NCI-H524 treated with DMSO at 0.1 percent for 48 hours (cell line): ENCODE measurements around the gene B2M.
"Not testable (repeated sequence)": the region's sequence is repeated elsewhere in the genome, so short reads cannot be mapped to it uniquely, and the experiment has no call there.

ENCODE experiments used
- DNase-seq: peaks from one replicate; lab custom pipeline; 2025; lab: John Stamatoyannopoulos, UW

B2M gene

DNA sequence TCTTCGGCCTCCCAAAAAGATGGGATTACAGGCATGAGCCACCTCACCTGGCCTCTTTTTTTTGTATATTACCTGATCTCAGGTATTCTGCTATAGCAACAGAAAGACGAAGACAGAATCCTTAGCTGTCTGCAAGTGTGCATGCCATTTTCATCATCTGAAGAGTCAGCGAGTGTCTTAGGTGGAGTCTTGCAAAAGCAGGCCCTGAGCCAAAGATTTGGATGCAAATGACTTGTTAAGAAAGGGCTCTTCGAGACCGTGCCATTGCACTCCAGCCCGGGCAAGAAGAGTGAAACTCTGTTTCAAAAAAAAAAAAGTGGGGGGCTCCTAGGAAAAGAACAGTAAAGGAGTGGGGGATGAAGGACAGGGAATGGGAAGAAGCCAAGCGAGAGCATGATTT, 14.8 kb downstream of the B2M start:
- no peak for DNase-seq

DNA sequence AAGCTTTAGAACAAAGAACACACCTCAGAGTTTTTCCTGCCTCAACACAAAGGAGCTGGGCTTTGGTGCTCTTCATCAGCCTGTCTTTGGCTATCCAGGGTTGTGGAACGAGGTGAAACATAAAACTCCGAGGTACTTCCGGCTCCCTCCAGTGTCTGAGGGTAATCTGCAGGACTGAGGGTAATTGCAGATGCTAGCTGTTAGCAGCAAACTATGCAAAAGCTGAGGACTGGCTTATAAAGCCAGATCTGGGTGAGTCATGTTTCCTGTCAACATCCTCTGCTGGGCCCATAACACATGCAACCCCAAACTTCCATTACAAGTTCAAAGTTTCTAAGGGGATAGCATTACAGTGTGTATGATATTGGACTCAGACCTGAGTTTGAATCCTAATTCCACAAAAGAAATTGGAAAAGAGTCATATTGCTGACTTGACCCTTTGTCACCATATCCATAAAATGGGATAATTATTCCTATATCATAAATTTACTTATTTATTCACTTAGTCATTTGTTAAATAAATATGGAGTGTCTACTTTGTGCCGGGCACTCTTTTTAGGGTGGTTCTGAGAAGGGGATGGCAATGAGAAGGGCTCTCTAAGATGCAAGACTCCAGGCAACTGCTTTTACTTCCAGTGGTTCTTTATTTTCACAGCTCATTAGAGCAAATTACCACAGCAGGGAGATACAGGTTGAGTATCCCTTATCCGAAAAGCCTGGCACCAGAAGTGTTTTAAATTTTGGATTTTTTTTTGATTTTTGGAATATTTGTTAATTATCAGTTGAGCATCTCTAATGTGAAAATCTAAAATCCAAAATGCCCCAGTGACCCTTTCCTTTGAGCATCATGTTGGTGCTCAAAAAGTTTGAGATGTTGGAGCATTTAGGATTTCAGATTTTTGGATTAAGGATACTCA, 15.5 kb downstream of the B2M start:
- DNase-seq, result no peak

DNA sequence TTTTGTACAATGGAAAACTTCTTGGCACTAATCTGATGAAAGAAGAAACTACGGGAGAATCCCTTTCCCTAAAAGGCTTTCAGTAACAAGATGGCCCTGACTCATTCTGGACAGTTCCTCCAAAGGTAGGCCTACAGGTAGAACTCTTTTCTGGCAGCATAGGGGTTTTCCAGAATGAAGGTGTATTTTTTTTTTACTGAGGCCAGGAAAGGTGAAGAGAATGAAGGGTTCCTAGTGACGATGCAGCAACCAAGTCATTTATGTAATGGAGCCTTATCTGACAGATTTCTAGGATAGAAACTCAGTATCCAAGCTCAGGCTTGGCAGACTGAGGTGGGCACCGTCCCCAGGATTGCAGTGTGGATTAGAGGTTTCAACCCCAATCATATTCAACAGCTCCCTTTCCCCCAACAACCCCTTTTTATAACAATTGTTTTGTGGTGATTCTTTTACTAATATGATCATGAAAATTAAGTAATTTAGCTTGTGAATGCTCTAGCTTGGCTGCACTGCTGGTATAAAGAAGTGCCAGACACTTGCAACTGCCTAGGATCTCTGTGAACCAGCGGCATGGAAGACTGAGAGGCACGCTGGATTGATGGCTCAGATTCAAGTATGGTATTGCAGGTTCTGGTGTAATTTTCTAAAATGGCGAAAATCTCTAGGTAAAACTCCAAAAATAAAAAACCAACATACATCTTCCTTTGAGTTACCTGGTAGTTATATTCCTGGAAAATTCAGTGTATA, 16.3 kb downstream of the B2M start:
- no peak for DNase-seq

DNA sequence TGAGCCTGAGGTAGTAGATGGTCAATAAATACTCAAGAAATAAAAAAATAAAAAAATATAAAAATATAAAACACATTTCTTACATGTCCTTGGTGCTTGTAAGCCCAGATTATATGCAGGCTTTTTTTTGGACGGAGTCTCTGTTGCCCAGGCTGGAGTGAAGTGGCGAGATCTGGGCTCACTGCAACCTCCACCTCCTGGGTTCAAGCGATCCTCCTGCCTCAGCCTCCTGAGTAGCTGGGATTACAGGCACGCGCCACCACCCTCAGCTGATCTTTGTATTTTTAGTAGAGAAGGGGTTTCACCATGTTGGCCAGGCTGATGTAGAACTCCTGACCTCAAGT, 16.9 kb downstream of the B2M start:
- DNase-seq, result not testable (repeated sequence)

DNA sequence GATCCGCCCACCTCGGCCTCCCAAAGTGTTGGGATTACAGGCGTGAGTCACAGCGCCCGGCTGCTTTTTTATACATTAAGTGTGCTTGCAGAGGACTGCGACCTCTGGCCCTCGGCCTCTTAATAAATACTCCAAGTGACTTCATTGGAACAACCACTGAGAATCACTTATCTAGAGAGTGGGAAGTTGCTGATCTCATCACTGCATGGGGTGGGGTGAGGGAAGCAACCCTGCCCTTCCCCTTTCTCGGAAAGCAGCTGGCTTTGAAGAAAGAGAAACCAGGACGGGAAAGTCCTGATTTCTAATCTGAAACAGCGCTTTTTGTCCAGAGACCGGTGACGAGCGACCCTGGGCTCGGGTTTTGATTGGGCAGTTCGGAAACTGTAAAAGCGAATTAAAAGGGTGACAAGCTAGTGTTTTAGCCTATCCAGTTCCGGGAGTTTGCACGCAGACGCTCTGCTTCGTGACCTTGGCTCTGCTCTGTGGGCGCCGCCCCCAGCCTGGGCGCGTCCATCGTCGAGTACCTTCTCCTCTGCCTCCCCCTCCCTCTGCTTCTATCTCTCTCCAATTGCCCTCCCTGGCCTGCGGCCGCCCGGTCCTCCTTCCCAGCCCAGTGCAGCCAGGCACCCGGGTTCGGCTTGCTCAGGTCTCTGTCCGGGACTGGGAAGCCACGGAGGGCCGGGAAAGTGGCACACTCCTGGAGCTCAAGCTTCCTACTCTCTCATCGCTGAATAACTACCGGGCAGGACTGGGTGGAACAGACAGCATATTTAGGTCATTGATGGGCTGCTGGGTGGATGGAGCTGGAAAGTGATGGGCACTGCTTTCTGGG, 17.5 kb downstream of the B2M start:
- peak; percentile 95 for DNase-seq

DNA sequence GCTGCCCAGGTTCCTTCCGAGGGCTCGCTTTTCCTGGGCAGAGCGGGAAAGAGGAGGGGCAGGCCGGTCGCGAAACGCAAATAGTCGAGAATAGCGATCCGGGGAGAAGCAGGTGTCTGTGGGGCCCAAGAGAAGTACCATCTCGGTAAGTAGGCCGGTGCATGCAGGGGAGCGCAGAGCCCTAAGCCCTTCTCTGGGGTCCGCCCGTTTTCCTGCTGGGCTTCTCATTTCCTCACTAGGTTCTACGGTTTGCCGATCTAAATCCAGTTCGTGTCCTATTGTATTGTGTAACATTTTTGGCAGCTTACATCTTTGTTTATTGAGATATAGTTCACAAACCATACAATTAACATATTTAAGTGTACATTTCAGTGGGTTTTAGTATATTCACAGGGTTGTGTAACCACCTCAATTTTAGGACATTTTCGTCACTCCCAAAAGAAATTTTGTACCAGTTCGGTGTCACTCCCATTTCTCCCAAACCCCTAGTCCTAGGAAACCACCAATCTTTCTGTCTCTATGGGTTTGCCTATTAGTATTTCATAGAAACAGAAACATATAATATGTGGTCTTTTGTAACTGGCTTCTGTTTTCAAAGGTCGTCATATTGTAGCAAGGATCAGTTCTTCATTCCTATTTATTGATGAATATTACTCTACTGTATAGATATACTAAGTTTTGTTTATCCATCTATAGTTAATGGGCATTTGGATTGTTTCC, 18.3 kb downstream of the B2M start:
- DNase-seq, result peak; percentile 46

DNA sequence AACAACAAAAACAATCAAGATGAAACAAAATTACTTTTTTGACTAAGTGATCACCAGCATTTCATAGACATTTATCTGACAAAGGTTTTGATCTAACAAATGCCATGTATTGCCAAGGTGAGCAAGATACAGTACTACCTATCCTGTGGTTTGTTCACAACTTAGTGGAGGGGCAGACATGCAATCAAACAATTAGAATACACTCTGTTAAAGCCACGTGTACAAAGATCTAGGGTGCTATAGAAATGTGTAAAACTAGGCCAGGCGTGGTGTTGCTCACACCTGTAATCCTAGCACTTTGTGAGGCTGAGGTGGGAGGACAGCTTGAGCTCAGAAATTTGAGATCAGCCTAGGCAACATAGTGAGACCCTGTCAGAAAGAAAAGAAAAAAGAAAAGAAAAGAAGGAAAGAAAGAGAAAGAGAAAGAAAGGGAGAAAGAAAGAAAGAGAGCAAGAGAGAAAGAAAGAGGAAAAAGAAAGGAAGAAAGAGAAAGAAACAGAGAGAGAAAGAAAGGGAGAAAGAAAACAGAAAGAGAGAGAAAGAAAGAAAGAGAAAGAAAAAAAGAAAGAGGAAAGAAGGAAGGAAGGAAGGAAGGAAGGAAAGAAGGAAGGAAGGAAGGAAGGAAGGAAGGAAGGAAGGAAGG, 23.6 kb downstream of the B2M start:
- DNase-seq, result no peak

DNA sequence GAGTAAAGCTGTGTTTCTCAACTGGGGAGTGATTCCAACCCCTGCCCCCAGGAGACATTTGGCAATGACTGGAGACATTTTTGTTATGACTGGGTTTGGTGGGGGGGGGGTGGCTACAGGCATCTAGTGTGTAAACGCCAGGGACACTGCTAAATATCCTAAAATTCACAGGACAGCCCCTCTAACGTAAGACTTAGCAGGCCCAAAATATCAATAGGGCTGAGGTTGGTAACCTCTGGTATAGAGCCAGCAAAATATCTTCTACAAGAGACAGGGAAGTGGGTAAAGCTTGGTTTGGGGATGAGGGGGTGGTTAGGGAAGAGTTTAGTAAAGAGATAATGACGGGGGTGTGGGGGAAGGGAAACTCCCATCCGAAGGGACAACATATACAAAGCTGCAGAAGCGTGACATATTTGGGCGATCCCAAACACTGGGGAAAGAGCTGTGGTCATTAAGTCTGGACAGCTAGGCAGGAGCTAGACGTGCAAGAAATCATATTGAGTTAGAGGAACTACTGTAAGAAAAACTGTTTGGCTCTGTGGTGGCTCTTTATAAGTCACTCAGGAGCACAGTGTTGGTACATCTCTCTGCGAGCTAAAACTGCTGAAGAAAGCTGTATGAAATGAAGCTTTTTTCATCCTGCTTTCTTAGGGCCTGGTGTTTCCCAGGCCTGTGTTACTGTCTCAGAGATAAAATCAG, 24.3 kb downstream of the B2M start:
- no peak for DNase-seq

DNA sequence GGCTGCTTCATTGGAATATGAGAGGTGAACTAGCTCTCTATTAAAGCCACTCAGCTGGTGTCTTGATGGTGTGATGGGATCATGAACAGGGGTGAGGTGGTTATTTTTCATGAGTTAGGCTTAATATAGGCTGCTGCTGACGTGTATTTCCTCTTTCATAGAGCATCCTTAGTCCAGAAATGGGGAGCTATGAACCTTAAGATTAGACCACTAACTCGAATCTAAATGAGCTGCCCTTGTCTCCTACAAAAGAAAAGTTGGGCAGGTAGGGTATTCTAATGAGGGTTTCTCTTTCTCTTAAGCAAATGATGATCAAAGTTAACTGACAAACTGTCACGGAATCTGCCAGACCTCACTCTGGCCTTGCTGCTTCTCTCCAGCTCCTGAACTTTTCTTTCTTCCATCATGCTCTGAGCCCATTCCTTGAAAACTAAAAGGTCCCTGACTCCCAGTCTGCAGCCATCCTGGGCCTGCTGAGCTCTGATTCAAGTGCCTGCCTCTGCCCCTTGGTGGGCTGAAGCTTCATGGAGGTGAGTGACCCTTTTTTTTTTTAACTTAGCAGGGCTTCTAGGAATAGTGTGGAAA, 25.0 kb downstream of the B2M start, which contains the start of gene TRIM69:
Gene TRIM69, plus strand, starts transcription at position 348 of the 585 bp plus-strand sequence. Its CDS starts 177 bp downstream, at position 525.
- no peak for DNase-seq

DNA sequence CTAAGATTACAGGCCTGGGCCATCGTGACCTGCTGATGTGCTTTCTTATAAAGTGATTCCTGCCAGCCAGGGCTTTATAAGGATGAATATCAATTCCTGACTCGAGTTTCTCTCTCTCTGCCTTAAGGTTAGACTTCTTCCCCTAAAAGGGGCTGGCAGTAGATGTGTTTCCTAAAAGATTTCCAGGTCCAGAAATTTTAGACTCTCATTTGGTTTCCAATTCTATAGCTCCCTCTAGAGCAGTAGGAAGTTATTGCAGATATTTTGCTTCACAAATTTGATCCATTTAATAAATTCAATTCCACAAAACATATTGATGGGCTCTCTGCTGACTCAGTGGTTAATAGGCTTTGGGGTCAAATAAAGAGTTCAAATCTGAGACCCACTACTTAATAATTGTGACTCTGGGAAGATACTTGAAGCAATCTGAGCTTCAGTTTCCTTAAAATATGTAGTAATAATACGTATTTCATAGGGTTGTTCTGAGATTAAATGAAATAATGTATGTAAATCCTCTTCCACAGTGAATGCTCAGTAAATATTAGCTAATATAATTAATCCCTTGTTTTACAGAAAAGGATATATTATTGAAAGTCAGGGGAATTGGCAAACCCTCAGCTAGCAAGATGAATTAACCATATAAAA, 27.1 kb downstream of the B2M start:
- DNase-seq, result peak; percentile 7

DNA sequence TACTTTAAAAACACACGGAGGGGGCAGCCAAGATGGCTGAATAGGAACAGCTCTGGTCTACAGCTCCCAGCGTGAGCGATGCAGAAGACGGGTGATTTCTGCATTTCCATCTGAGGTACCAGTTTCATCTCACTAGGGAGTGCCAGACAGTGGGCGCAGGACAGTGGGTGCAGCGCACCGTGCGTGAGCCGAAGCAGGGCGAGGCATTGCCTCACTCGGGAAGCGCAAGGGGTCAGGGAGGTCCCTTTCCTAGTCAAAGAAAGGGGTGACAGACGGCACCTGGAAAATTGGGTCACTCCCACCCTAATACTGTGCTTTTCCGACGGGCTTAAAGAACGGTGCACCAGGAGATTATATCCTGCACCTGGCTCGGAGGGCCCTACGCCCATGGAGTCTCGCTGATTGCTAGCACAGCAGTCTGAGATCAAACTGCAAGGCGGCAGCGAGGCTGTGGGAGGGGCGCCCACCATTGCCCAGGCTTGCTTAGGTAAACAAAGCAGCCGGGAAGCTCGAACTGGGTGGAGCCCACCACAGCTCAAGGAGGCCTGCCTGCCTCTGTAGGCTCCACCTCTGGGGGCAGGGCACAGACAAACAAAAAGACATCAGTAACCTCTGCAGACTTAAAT, 28.0 kb downstream of the B2M start:
- DNase-seq, result not testable (repeated sequence)

DNA sequence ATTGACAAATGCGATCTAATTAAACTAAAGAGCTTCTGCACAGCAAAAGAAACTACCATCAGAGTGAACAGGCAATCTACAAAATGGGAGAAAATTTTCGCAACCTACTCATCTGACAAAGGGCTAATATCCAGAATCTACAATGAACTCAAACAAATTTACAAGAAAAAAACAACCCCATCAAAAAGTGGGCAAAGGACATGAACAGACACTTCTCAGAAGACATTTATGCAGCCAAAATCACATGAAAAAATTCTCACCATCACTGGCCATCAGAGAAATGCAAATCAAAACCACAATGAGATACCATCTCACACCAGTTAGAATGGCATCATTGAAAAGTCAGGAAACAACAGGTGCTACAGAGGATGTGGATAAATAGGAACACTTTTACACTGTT, 32.1 kb downstream of the B2M start:
- not testable (repeated sequence) for DNase-seq

DNA sequence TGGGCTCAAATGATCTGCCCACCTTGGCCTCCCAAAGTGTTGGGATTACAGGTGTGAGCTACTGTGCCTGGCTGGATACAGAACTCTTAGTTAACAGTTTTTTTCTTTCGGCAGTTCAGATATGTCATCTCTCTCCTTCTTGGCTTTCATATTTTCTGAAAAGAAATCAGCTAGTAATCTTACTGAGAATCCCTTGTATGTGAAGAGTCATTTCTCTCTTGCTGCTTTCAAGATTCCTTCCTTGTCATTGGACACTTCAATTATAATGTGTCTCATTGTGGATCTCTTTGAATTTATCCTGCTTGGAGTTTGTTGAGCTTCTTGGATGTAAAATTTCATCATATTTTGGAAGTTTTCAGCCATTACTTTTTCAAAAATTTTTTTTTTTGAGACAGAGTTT, 42.0 kb downstream of the B2M start:
- DNase-seq, result no peak

DNA sequence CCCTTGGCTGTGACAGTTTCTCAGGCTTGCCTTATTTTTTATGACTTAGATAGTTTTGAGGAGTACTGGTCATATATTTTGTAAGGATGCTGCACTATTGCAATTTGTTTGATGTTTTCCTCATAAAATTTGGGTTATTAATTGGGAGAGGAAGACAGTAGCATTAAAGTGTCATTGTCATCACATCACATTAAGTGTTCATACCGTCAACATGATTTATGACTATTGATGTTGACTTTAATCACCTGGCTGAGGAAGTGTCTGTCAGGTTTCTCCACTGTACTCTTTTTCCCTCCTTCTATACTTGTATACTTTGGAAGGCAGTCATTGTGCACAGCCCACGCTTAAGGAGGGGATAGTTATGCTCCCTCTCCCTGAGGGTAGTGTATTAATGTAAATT, 51.9 kb downstream of the B2M start:
- no peak for DNase-seq

DNA sequence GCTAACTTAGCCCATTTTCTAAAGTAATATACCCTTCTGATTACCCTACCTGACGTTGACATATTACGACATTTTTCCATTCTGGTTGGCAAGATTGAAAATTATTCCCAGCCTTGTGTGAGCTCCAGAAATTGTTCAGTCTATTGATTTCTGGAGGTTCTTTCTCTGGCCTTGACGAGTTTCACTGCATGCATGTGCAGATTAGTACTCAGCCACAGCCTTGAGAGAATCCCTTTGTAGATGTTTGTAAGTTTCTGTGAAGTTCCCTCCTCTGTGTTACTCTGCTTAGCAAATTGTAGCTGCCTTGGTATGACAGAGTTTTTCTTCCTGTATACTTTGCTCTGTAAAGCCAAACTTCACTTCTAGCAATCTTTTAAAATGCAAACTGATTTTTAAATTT, 52.5 kb downstream of the B2M start:
- no peak for DNase-seq

DNA sequence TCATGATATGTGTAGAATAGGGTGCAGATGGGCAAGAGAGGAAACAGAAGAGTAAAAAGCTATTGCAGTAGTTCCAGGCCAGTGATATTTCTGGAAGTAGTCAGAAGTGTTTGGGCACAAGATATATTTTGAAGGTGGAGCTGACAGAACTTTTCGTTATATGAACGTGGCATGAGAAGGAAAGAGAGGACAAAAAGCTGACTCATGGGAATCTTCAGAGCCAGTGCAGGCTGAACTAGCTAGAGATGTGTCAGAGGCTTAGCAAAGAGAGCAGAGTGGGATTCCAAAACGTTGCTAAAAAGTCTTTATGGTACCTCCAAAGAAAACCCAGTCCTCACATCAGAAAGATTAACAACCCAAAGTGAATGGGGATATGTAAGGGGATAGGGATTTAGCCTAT, 53.7 kb downstream of the B2M start:
- DNase-seq, result no peak
